Measurements from ENCODE around the gene HOXB7.

Gene HOXB7

GRCh38 chr17:48623583-48623982 is 12.8 kb upstream of the HOXB7 start:
- no peak for DNase-seq (ENCODE audit: low spot score)

- DNase-seq (ENCODE audit: low spot score) = no peak
Measured at GRCh38 chr17:48622857-48623256, 12.0 kb upstream of the HOXB7 start.

GRCh38 chr17:48621410-48622392 is 10.9 kb upstream of the HOXB7 start:
- no peak for DNase-seq (ENCODE audit: low spot score)

GRCh38 chr17:48620461-48621139 is 9.8 kb upstream of the HOXB7 start:
- no peak for DNase-seq (ENCODE audit: low spot score)

GRCh38 chr17:48619826-48620449 is 9.1 kb upstream of the HOXB7 start:
- no peak for DNase-seq (ENCODE audit: low spot score)

- DNase-seq (ENCODE audit: low spot score) = peak; percentile 79
Measured at GRCh38 chr17:48618256-48618896, 7.6 kb upstream of the HOXB7 start.

- no peak for DNase-seq (ENCODE audit: low spot score)
Measured at GRCh38 chr17:48617471-48618255, 6.8 kb upstream of the HOXB7 start.

- no peak for DNase-seq (ENCODE audit: low spot score)
Measured at GRCh38 chr17:48616717-48617470, 6.1 kb upstream of the HOXB7 start.

GRCh38 chr17:48615963-48616716 is 5.3 kb upstream of the HOXB7 start:
- DNase-seq (ENCODE audit: low spot score) = no peak

GRCh38 chr17:48615047-48615962 is 4.5 kb upstream of the HOXB7 start, which contains the start of gene HOXB8:
Gene HOXB8, minus strand, starts transcription at chr17:48615292. Its CDS starts 588 bp downstream, at chr17:48614704.
- no peak for DNase-seq (ENCODE audit: low spot score)

GRCh38 chr17:48613862-48614694 is 3.3 kb upstream of the HOXB7 start:
- DNase-seq (ENCODE audit: low spot score) = no peak

- DNase-seq (ENCODE audit: low spot score) = no peak
Measured at GRCh38 chr17:48612854-48613691, 2.3 kb upstream of the HOXB7 start.

- DNase-seq (ENCODE audit: low spot score) = no peak
Measured at GRCh38 chr17:48612456-48612853, 1.6 kb upstream of the HOXB7 start.

- DNase-seq (ENCODE audit: low spot score) = peak; percentile 23
Measured at GRCh38 chr17:48611681-48612455, 1.1 kb upstream of the HOXB7 start.

GRCh38 chr17:48611213-48611612 is 396 bp upstream of the HOXB7 start:
- DNase-seq (ENCODE audit: low spot score) = no peak

- DNase-seq (ENCODE audit: low spot score) = no peak
Measured at GRCh38 chr17:48609759-48610281, 997 bp downstream of the HOXB7 start.
